GM23248 (cell line): ENCODE data around the gene PEX5. TPM values are rescaled to one million over a fixed set of nuclear protein-coding genes. Genes with fewer than 3 reads are reported as not detected.

Experiments
- DNase-seq: peaks from one replicate; pipeline ENCODE4 v3.0.0-alpha.2; 2015
- H2AFZ ChIP-seq: fragments of 200-600 bp; sonication (generic); 2 replicates; pipeline ENCODE4 v1.6.1; 2016; ENCODE audit warnings: antibody characterized with exemption
- H3F3A ChIP-seq: fragments of 200-600 bp; sonication (generic); 2 replicates; pipeline ENCODE4 v1.6.1; 2016; ENCODE audit warnings: mild to moderate bottlenecking, antibody characterized with exemption, mixed run types; ENCODE audit not compliant: insufficient read depth
- H3K27ac ChIP-seq: fragments of 200-600 bp; sonication (generic); 2 replicates; pipeline ENCODE4 v1.5.1; 2016; ENCODE audit warnings: mild to moderate bottlenecking
- H3K27me3 ChIP-seq: fragments of 200-600 bp; sonication (generic); replicated peaks from 2 replicates; pipeline ENCODE4 v1.6.1; 2016; ENCODE audit warnings: mild to moderate bottlenecking; ENCODE audit not compliant: insufficient read depth
- H3K36me3 ChIP-seq: fragments of 200-600 bp; sonication (generic); 2 replicates; pipeline ENCODE4 v1.6.1; 2016; ENCODE audit warnings: low read depth, mild to moderate bottlenecking
- H3K4me1 ChIP-seq: fragments of 200-600 bp; sonication (generic); 2 replicates; pipeline ENCODE4 v1.6.1; 2016; ENCODE audit warnings: mild to moderate bottlenecking; ENCODE audit not compliant: insufficient read depth
- H3K4me2 ChIP-seq: fragments of 200-600 bp; sonication (generic); one replicate; pipeline ENCODE4 v1.6.1; 2016; ENCODE audit warnings: mild to moderate bottlenecking; ENCODE audit not compliant: unreplicated experiment
- H3K4me3 ChIP-seq: fragments of 200-600 bp; sonication (generic); 2 replicates; pipeline ENCODE4 v1.5.1; 2016; ENCODE audit warnings: mild to moderate bottlenecking
- H3K79me2 ChIP-seq: fragments of 200-600 bp; sonication (generic); 2 replicates; pipeline ENCODE4 v1.6.1; 2016; ENCODE audit warnings: mild to moderate bottlenecking; ENCODE audit not compliant: insufficient read depth
- H3K9ac ChIP-seq: fragments of 200-600 bp; sonication (generic); 2 replicates; pipeline ENCODE4 v1.6.1; 2016; ENCODE audit warnings: mild to moderate bottlenecking
- H3K9me2 ChIP-seq: fragments of 200-600 bp; sonication (generic); 2 replicates; pipeline ENCODE4 v1.6.1; 2016; ENCODE audit warnings: mixed run types, mild to moderate bottlenecking, moderate library complexity; ENCODE audit not compliant: insufficient read depth
- H3K9me3 ChIP-seq: fragments of 200-600 bp; sonication (generic); one replicate; pipeline ENCODE4 v1.6.1; 2017; ENCODE audit warnings: low read depth
- H4K20me1 ChIP-seq: fragments of 200-600 bp; sonication (generic); 2 replicates; pipeline ENCODE4 v1.6.0; 2016; ENCODE audit not compliant: insufficient read depth
- EZH2 ChIP-seq: fragments of 200-600 bp; sonication (generic); IDR thresholded peaks from 2 replicates; pipeline ENCODE4 v1.6.1; 2018; ENCODE audit warnings: antibody characterized with exemption, mild to moderate bottlenecking; ENCODE audit not compliant: insufficient read depth, poor library complexity, severe bottlenecking
- EZH2phosphoT487 ChIP-seq: fragments of 200-600 bp; sonication (generic); IDR thresholded peaks from 2 replicates; pipeline ENCODE4 v1.6.1; 2018; ENCODE audit warnings: antibody characterized with exemption, moderate library complexity, mild to moderate bottlenecking, low read depth; ENCODE audit not compliant: insufficient read depth
- WGBS, 2 experiments: methylation state at CpG; one replicate each; pipeline ENCODE4 v1.1.6; 2015 to 2017; ENCODE audit warnings: low lambda C conversion rate in 2 of 2, low coverage in 1 of 2; ENCODE audit errors: missing lambda C conversion rate in 2 of 2; 5-methylcytosine and 5-hydroxymethylcytosine counted together
- in situ Hi-C: fragments of 300-500 bp; cut with MboI; formaldehyde crosslinking; loops from 2 replicates; pipeline ENCODE4 v1.15.0; 2020
- polyA plus RNA-seq: library from polyadenylated mRNA; unstranded; fragments of >200 nt; fragmentation: Nextera tagmentation; extraction: Ambion mirVana; gene quantifications from 2 replicates; pipeline ENCODE4 v1.2.1, GENCODE V29; 2016
- total RNA-seq: library from RNA; depleted of rRNA; stranded (reverse); fragments of >200 nt; shearing (Covaris generic); gene quantifications from 2 replicates; pipeline ENCODE4 v1.2.3, GENCODE V29; 2014

PEX5 gene
- total and polyA plus RNA-seq, 2 experiments from 2014 or later, result 6.8 to 27.8 TPM

GRCh38 chr12:7142809-7143465 is 46.5 kb upstream of the PEX5 start:
- no peak overlapping the region for H3K4me3 ChIP-seq
- no peak overlapping the region for H3K4me2 ChIP-seq
- peaks cover 11% of the 10 kb centered on the region; the same call in 1 of the 2 replicates for H3K4me1 ChIP-seq
- no peaks in the 10 kb centered on the region for H3K27me3 ChIP-seq
- no peak overlapping the region for H2AFZ ChIP-seq
- H4K20me1 ChIP-seq, result no peaks in the 10 kb centered on the region
- no peaks in the 10 kb centered on the region for H3K79me2 ChIP-seq
- H3F3A ChIP-seq, result 0 out of 2 replicates have a peak, but pooled peaks cover 4% of the 10 kb centered on the region
- H3K27ac ChIP-seq, result no peak overlapping the region
- DNase-seq, result no peak
- H3K36me3 ChIP-seq, result peaks cover 3% of the 10 kb centered on the region; the same call in 1 of the 2 replicates
- no peaks in the 10 kb centered on the region for H3K9me3 ChIP-seq
- no peaks in the 10 kb centered on the region for H3K9me2 ChIP-seq
- TF ChIP-seq EZH2phosphoT487, result no peak
- no peak overlapping the region for H3K9ac ChIP-seq
- in situ Hi-C loops, result no loop called here
- WGBS, 2 experiments, result 86 to 87% methylated on average over 18 of the region's 18 CpGs

DNA sequence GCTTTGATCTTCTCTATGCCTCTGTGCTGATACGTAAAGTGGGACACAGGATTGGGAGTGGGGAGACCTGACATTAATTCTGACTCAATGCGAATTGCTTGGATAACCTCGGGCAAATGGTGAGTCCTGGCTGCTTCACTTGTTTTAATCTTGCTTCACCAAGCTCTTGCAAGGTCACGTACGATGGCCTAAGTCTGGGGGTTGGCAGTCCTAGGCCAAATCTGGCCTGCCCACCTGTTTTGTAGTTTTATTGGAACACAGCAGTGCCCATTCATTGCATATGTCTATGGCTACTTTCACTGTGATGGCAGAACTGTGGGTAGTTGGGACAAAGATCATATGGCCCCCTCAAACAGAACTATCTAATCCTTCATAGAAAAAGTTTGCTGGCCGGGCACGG is 45.9 kb upstream of the PEX5 start:
- Histone ChIP-seq H4K20me1 (no peaks in the 10 kb centered on the region), H3K9me3 (no peaks in the 10 kb centered on the region), H3K9me2 (no peaks in the 10 kb centered on the region), H3F3A (0 out of 2 replicates have a peak, but pooled peaks cover 4% of the 10 kb centered on the region), H3K9ac (no peak overlapping the region), H3K4me2 (no peak overlapping the region), H3K27ac (no peak overlapping the region), H2AFZ (no peak overlapping the region), H3K4me1 (peaks cover 11% of the 10 kb centered on the region; the same call in 1 of the 2 replicates), H3K79me2 (no peaks in the 10 kb centered on the region), H3K4me3 (no peak overlapping the region), H3K36me3 (peaks cover 8% of the 10 kb centered on the region; the same call in 1 of the 2 replicates), H3K27me3 (no peaks in the 10 kb centered on the region)
- in situ Hi-C loops, result no loop called here
- no peak for DNase-seq
- WGBS, 2 experiments, result 88 to 89% methylated on average over 7 of the region's 7 CpGs
- no peak for TF ChIP-seq EZH2phosphoT487
- no peak for TF ChIP-seq EZH2

- Histone ChIP-seq H3K9me3 (no peaks in the 10 kb centered on the region), H3K9ac (no peak overlapping the region), H3K9me2 (no peaks in the 10 kb centered on the region), H3K4me1 (peaks cover 11% of the 10 kb centered on the region; the same call in 1 of the 2 replicates), H3K4me3 (no peak overlapping the region), H3K36me3 (0 out of 2 replicates have a peak, but pooled peaks cover 7% of the 10 kb centered on the region), H3F3A (0 out of 2 replicates have a peak, but pooled peaks cover 4% of the 10 kb centered on the region), H4K20me1 (no peaks in the 10 kb centered on the region), H3K27me3 (no peaks in the 10 kb centered on the region), H3K79me2 (no peaks in the 10 kb centered on the region), H3K27ac (no peak overlapping the region), H2AFZ (peak overlapping the region; percentile 56; the same call in 1 of the 2 replicates), H3K4me2 (no peak overlapping the region)
- TF ChIP-seq EZH2phosphoT487, result no peak
- no peak for TF ChIP-seq EZH2
- in situ Hi-C loops, result no loop called here
- peak; percentile 62 for DNase-seq
- WGBS, 2 experiments, result 31 to 33% methylated on average over 11 of the region's 11 CpGs
Measured at GRCh38 chr12:7144414-7145120, 44.9 kb upstream of the PEX5 start.

GRCh38 chr12:7145671-7146070 is 43.8 kb upstream of the PEX5 start:
- no peak overlapping the region for H3K9ac ChIP-seq
- 0 out of 2 replicates have a peak, but pooled peaks cover 10% of the 10 kb centered on the region for H3K36me3 ChIP-seq
- peaks cover 11% of the 10 kb centered on the region; the same call in 1 of the 2 replicates for H3K4me1 ChIP-seq
- no peak overlapping the region for H3K4me2 ChIP-seq
- no peaks in the 10 kb centered on the region for H3K9me2 ChIP-seq
- no peak overlapping the region for H3K27ac ChIP-seq
- 70 to 72% methylated on average over 4 of the region's 4 CpGs for WGBS, 2 experiments
- no peak overlapping the region for H2AFZ ChIP-seq
- in situ Hi-C loops, result no loop called here
- TF ChIP-seq EZH2phosphoT487 (no peak), EZH2 (no peak)
- H4K20me1 ChIP-seq, result no peaks in the 10 kb centered on the region
- no peaks in the 10 kb centered on the region for H3K27me3 ChIP-seq
- DNase-seq, result peak; percentile 29
- H3K79me2 ChIP-seq, result no peaks in the 10 kb centered on the region
- 0 out of 2 replicates have a peak, but pooled peaks cover 4% of the 10 kb centered on the region for H3F3A ChIP-seq
- H3K4me3 ChIP-seq, result no peak overlapping the region
- no peaks in the 10 kb centered on the region for H3K9me3 ChIP-seq
